Measurements from ENCODE around the gene PRR12. TPM values are rescaled to one million over a fixed set of nuclear protein-coding genes. Genes with fewer than 3 reads are reported as not detected.

The PRR12 gene
- polyA plus RNA-seq, 3 donors = 0.04 to 3.3 (median 0.11) TPM

- Histone ChIP-seq H3K9me3 (replicated peaks in 1 of 2; ENCODE audit: control insufficient read depth in 1 of 2, insufficient read depth in 1 of 2, low read length in 2 of 2) (no peaks in the 10 kb centered on the region), H3K79me2 (ENCODE audit: insufficient read depth, low read length) (peaks cover 49% of the 10 kb centered on the region), H3K4me2 (replicated peaks; ENCODE audit: extremely low read depth, low read length, poor library complexity, severe bottlenecking) (peak within 1 kb of the TSS; percentile 86), H3K36me3 (replicated peaks in 1 of 2; ENCODE audit: control insufficient read depth in 1 of 2, insufficient read depth in 2 of 2, low read length in 2 of 2) (peaks cover 6 to 17% of the 10 kb centered on the region in 2 donors), H3K9ac (ENCODE audit: insufficient read depth, low read length, poor library complexity, severe bottlenecking) (peak within 1 kb of the TSS; percentile 76), H3K27ac (ENCODE audit: low read depth in 1 of 2, low read length in 2 of 2) (peak within 1 kb of the TSS; percentile 9 to 67), H3K4me3 (replicated peaks in 1 of 3; ENCODE audit: low read depth in 2 of 3, low read length in 3 of 3) (peak within 1 kb of the TSS; percentile 65 to 96 (median 84)), H3K4me1 (ENCODE audit: control insufficient read depth in 1 of 2, insufficient read depth in 2 of 2, low read length in 2 of 2) (peaks cover 16 to 20% of the 10 kb centered on the region in 2 donors), H3K27me3 (ENCODE audit: control insufficient read depth in 2 of 2, insufficient read depth in 2 of 2, low read length in 2 of 2) (no peaks in the 10 kb centered on the region), H4K20me1 (ENCODE audit: insufficient read depth, low read length) (peaks cover 14% of the 10 kb centered on the region), H2AFZ (ENCODE audit: insufficient read depth, low read depth, low read length, poor library complexity, severe bottlenecking) (peak within 1 kb of the TSS; percentile 82)
- peak; percentile 95 to 98 (median 96) for DNase-seq
- WGBS (ENCODE audit: insufficient coverage) = 4% methylated on average over 17 of the region's 31 CpGs
- Mint-ChIP-seq H3K36me3 (peaks cover 4 to 20% of the 10 kb centered on the region in 2 donors), H3K4me3 (peak within 1 kb of the TSS; percentile 94 to 98), H3K9me3 (no peaks in the 10 kb centered on the region), H3K4me1 (peaks cover 22% of the 10 kb centered on the region), H3K27ac (peak within 1 kb of the TSS; percentile 91 to 97 (median 93)), H3K27me3 (ENCODE audit: low read depth in 3 of 3) (peaks cover 0 to 2% (median 0%) of the 10 kb centered on the region in 3 donors)
- intact Hi-C loops (cut with micrococcal nuclease) = loop anchor here in 1 of 2 donors (1.0 kb wide), 1 partner anchor 84 kb away; no protein-coding TSS in a partner anchor
- no peak for TF ChIP-seq CTCF (IDR thresholded peaks at IDR 0.05)
These were observed 10.5 kb upstream of the PRR12 start, which contains the start of gene NOSIP for GRCh38 chr19:49580264-49581006. Gene NOSIP, minus strand, starts transcription at chr19:49580556. Its CDS starts 19,865 bp downstream, at chr19:49560691.

- Mint-ChIP-seq H3K4me3 (peak within 1 kb of the TSS; percentile 94 to 98), H3K4me1 (peaks cover 22% of the 10 kb centered on the region), H3K27me3 (ENCODE audit: low read depth in 3 of 3) (peaks cover 0 to 2% (median 0%) of the 10 kb centered on the region in 3 donors), H3K27ac (peak within 1 kb of the TSS; percentile 91 to 97 (median 93)), H3K36me3 (peaks cover 3 to 14% of the 10 kb centered on the region in 2 donors), H3K9me3 (no peaks in the 10 kb centered on the region)
- H4K20me1 ChIP-seq (ENCODE audit: insufficient read depth, low read length) = peaks cover 12% of the 10 kb centered on the region
- H3K27me3 ChIP-seq (ENCODE audit: control insufficient read depth in 2 of 2, insufficient read depth in 2 of 2, low read length in 2 of 2) = no peaks in the 10 kb centered on the region
- peak within 1 kb of the TSS; percentile 76 for H3K9ac ChIP-seq (ENCODE audit: insufficient read depth, low read length, poor library complexity, severe bottlenecking)
- no peak for TF ChIP-seq CTCF (IDR thresholded peaks at IDR 0.05)
- H3K27ac ChIP-seq (ENCODE audit: low read depth in 1 of 2, low read length in 2 of 2) = peak within 1 kb of the TSS; percentile 9 to 67
- H3K36me3 ChIP-seq (replicated peaks in 1 of 2; ENCODE audit: control insufficient read depth in 1 of 2, insufficient read depth in 2 of 2, low read length in 2 of 2) = peaks cover 3 to 11% of the 10 kb centered on the region in 2 donors
- H3K4me3 ChIP-seq (replicated peaks in 1 of 3; ENCODE audit: low read depth in 2 of 3, low read length in 3 of 3) = peak within 1 kb of the TSS; percentile 65 to 96 (median 84)
- H3K79me2 ChIP-seq (ENCODE audit: insufficient read depth, low read length) = peaks cover 45% of the 10 kb centered on the region
- no peaks in the 10 kb centered on the region for H3K9me3 ChIP-seq (replicated peaks in 1 of 2; ENCODE audit: control insufficient read depth in 1 of 2, insufficient read depth in 1 of 2, low read length in 2 of 2)
- peak within 1 kb of the TSS; percentile 86 for H3K4me2 ChIP-seq (replicated peaks; ENCODE audit: extremely low read depth, low read length, poor library complexity, severe bottlenecking)
- DNase-seq = no peak
- WGBS (ENCODE audit: insufficient coverage) = 83% methylated on average over 2 of the region's 15 CpGs
- intact Hi-C loops (cut with micrococcal nuclease) = no loop called here
- H3K4me1 ChIP-seq (ENCODE audit: control insufficient read depth in 1 of 2, insufficient read depth in 2 of 2, low read length in 2 of 2) = peaks cover 16 to 20% of the 10 kb centered on the region in 2 donors
- H2AFZ ChIP-seq (ENCODE audit: insufficient read depth, low read depth, low read length, poor library complexity, severe bottlenecking) = peak within 1 kb of the TSS; percentile 82
These were observed 9.9 kb upstream of the PRR12 start, which contains the start of gene PRRG2 for GRCh38 chr19:49581007-49581508. Gene PRRG2, plus strand, starts transcription at chr19:49581316. Its CDS starts 1,904 bp downstream, at chr19:49583220.
